WTC11 (cell line): ENCODE data around the gene TEX10. TPM values are rescaled to one million over a fixed set of nuclear protein-coding genes. Genes with fewer than 3 reads are reported as not detected.
A peak's percentile ranks its signal among the peaks of the same experiment; 100 is the strongest.

Source experiments
- ATAC-seq: fragments of 200-7000 bp; cut with Tn5 transposase; 2 replicates; pipeline ENCODE4 v1.10.0; 2021; ENCODE audit warnings: mild to moderate bottlenecking, moderate library complexity
- CTCF ChIA-PET: fragments of 300-600 bp; sonication (Branson Sonifier 250); formaldehyde crosslinking; loops from one replicate; lab custom pipeline; 2021; ENCODE audit warnings: antibody characterized with exemption; lab: Charles Lee
- POLR2A ChIA-PET: fragments of 350-600 bp; sonication (Branson Sonifier 250); formaldehyde crosslinking; loops from one replicate; lab custom pipeline; 2021; ENCODE audit warnings: antibody characterized with exemption; lab: Charles Lee
- DNase-seq: peaks from one replicate; pipeline ENCODE4 v3.0.0; 2021; ENCODE audit warnings: low spot score
- H3K27ac Mint-ChIP-seq: 2 replicates; pipeline ENCODE4 v1.8.0; 2021; ENCODE audit warnings: mixed read lengths
- H3K27me3 Mint-ChIP-seq: 2 replicates; pipeline ENCODE4 v1.8.0; 2021; ENCODE audit warnings: low read depth, mild to moderate bottlenecking, moderate library complexity, mixed read lengths
- H3K36me3 Mint-ChIP-seq: 2 replicates; pipeline ENCODE4 v1.8.0; 2021; ENCODE audit warnings: mixed read lengths
- H3K4me1 Mint-ChIP-seq: 2 replicates; pipeline ENCODE4 v1.8.0; 2022; ENCODE audit warnings: mixed read lengths
- H3K4me3 Mint-ChIP-seq: 2 replicates; pipeline ENCODE4 v1.8.0; 2021; ENCODE audit warnings: mild to moderate bottlenecking, moderate library complexity, mixed read lengths
- H3K9me3 Mint-ChIP-seq: 2 replicates; pipeline ENCODE4 v1.8.0; 2021; ENCODE audit warnings: mixed read lengths
- FOXK1 ChIP-seq: sonication (generic); formaldehyde crosslinking; IDR thresholded peaks from 2 replicates; pipeline ENCODE4 v1.8.0; 2022; ENCODE audit warnings: mild to moderate bottlenecking, moderate library complexity, missing genetic modification reagents
- GRHL2 ChIP-seq: fragments of 250-450 bp; sonication (Bioruptor Pico); IDR thresholded peaks from 2 replicates; pipeline ENCODE4 v1.8.0; 2022; ENCODE audit warnings: mild to moderate bottlenecking, moderate library complexity; ENCODE audit not compliant: insufficient replicate concordance, severe bottlenecking
- HMGXB4 ChIP-seq: sonication (generic); formaldehyde crosslinking; IDR thresholded peaks from 2 replicates; pipeline ENCODE4 v1.8.1; 2023; ENCODE audit warnings: mild to moderate bottlenecking, moderate library complexity, missing genetic modification reagents
- IRF1 ChIP-seq: sonication (generic); formaldehyde crosslinking; IDR thresholded peaks from 2 replicates; pipeline ENCODE4 v1.8.0; 2023; ENCODE audit warnings: missing genetic modification reagents
- NFATC4 ChIP-seq: fragments of 250-450 bp; sonication (Bioruptor Pico); IDR thresholded peaks from 2 replicates; pipeline ENCODE4 v1.9.0; 2021; ENCODE audit warnings: mild to moderate bottlenecking
- SP1 ChIP-seq: sonication (generic); formaldehyde crosslinking; conservative IDR thresholded peaks from 2 replicates; pipeline ENCODE4 v1.8.1; 2022; ENCODE audit warnings: missing genetic modification reagents
- USF2 ChIP-seq: sonication (generic); formaldehyde crosslinking; IDR thresholded peaks from 2 replicates; pipeline ENCODE4 v1.8.1; 2023; ENCODE audit warnings: mild to moderate bottlenecking, missing genetic modification reagents, moderate library complexity
- ZNF232 ChIP-seq: sonication (generic); formaldehyde crosslinking; IDR thresholded peaks from 2 replicates; pipeline ENCODE4 v1.8.0; 2022; ENCODE audit warnings: mild to moderate bottlenecking, missing genetic modification reagents
- ZNF396 ChIP-seq: fragments of 250-450 bp; sonication (Bioruptor Pico); IDR thresholded peaks from 2 replicates; pipeline ENCODE4 v1.8.0; 2021; ENCODE audit warnings: mild to moderate bottlenecking, moderate library complexity, borderline replicate concordance
- total RNA-seq: library from RNA; stranded (reverse); gene quantifications from 3 replicates; pipeline ENCODE4 v1.2.3, GENCODE V29; 2021
- TF ChIP-seq, protein P1 (sequence below): sonication (generic); formaldehyde crosslinking; IDR thresholded peaks from 2 replicates; pipeline ENCODE4 v1.8.1; 2023; ENCODE audit warnings: mild to moderate bottlenecking, missing genetic modification reagents, borderline replicate concordance
- TF ChIP-seq, protein P2 (sequence below): sonication (generic); formaldehyde crosslinking; IDR thresholded peaks from 2 replicates; pipeline ENCODE4 v1.8.1; 2023; ENCODE audit warnings: mild to moderate bottlenecking, missing genetic modification reagents
- TF ChIP-seq, protein P3 (sequence below): fragments of 250-450 bp; sonication (Bioruptor Pico); IDR thresholded peaks from 2 replicates; pipeline ENCODE4 v1.8.0; 2021; ENCODE audit warnings: mild to moderate bottlenecking
- TF ChIP-seq, protein P4 (sequence below): sonication (generic); formaldehyde crosslinking; IDR thresholded peaks from 2 replicates; pipeline ENCODE4 v1.8.0; 2023; ENCODE audit warnings: missing genetic modification reagents, mild to moderate bottlenecking, borderline replicate concordance

Gene TEX10
- total RNA-seq, 1 experiment from 2014 or later = 64.7 TPM

DNA sequence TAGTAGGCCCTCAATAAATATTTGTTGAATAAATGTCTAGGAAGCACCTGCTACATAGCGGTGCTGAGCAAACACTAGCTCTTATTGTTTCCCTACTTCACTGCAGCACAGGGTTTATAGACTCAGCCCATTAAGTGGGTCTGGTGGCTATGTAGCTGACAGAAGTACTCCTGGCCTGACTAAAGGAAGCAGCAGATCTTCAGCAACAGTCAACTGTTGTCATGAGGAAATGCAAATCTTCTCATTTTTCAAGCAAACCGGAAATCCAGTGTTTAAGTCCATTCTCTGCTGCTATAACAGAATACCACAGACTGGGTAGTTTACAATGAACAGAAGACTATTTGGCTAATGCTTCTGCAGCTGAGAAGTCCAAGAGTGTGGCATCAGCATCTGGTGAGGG, 2.8 kb upstream of the TEX10 start (continued):
- TF ChIP-seq, protein P1, sequence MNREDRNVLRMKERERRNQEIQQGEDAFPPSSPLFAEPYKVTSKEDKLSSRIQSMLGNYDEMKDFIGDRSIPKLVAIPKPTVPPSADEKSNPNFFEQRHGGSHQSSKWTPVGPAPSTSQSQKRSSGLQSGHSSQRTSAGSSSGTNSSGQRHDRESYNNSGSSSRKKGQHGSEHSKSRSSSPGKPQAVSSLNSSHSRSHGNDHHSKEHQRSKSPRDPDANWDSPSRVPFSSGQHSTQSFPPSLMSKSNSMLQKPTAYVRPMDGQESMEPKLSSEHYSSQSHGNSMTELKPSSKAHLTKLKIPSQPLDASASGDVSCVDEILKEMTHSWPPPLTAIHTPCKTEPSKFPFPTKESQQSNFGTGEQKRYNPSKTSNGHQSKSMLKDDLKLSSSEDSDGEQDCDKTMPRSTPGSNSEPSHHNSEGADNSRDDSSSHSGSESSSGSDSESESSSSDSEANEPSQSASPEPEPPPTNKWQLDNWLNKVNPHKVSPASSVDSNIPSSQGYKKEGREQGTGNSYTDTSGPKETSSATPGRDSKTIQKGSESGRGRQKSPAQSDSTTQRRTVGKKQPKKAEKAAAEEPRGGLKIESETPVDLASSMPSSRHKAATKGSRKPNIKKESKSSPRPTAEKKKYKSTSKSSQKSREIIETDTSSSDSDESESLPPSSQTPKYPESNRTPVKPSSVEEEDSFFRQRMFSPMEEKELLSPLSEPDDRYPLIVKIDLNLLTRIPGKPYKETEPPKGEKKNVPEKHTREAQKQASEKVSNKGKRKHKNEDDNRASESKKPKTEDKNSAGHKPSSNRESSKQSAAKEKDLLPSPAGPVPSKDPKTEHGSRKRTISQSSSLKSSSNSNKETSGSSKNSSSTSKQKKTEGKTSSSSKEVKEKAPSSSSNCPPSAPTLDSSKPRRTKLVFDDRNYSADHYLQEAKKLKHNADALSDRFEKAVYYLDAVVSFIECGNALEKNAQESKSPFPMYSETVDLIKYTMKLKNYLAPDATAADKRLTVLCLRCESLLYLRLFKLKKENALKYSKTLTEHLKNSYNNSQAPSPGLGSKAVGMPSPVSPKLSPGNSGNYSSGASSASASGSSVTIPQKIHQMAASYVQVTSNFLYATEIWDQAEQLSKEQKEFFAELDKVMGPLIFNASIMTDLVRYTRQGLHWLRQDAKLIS = no peak
- TF ChIP-seq, protein P2, sequence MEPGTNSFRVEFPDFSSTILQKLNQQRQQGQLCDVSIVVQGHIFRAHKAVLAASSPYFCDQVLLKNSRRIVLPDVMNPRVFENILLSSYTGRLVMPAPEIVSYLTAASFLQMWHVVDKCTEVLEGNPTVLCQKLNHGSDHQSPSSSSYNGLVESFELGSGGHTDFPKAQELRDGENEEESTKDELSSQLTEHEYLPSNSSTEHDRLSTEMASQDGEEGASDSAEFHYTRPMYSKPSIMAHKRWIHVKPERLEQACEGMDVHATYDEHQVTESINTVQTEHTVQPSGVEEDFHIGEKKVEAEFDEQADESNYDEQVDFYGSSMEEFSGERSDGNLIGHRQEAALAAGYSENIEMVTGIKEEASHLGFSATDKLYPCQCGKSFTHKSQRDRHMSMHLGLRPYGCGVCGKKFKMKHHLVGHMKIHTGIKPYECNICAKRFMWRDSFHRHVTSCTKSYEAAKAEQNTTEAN = no peak
- TF ChIP-seq GRHL2 (no peak), HMGXB4 (CRISPR knock-in tag) (no peak), ZNF396 (CRISPR knock-in tag) (no peak), ZNF232 (no peak), NFATC4 (CRISPR knock-in tag) (no peak)
- TF ChIP-seq, protein P3, sequence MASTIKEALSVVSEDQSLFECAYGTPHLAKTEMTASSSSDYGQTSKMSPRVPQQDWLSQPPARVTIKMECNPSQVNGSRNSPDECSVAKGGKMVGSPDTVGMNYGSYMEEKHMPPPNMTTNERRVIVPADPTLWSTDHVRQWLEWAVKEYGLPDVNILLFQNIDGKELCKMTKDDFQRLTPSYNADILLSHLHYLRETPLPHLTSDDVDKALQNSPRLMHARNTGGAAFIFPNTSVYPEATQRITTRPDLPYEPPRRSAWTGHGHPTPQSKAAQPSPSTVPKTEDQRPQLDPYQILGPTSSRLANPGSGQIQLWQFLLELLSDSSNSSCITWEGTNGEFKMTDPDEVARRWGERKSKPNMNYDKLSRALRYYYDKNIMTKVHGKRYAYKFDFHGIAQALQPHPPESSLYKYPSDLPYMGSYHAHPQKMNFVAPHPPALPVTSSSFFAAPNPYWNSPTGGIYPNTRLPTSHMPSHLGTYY (CRISPR knock-in tag) = no peak

GRCh38 chr9:100354121-100354800, 1.5 kb upstream of the TEX10 start:
- ChIA-PET CTCF (interaction anchor here (1.3 kb wide), 1 partner anchor 119 kb away, joined by 3 read pairs; the partner anchor contains the start of gene TMEFF1), POLR2A (no interaction called here)
- TF ChIP-seq, protein P4, sequence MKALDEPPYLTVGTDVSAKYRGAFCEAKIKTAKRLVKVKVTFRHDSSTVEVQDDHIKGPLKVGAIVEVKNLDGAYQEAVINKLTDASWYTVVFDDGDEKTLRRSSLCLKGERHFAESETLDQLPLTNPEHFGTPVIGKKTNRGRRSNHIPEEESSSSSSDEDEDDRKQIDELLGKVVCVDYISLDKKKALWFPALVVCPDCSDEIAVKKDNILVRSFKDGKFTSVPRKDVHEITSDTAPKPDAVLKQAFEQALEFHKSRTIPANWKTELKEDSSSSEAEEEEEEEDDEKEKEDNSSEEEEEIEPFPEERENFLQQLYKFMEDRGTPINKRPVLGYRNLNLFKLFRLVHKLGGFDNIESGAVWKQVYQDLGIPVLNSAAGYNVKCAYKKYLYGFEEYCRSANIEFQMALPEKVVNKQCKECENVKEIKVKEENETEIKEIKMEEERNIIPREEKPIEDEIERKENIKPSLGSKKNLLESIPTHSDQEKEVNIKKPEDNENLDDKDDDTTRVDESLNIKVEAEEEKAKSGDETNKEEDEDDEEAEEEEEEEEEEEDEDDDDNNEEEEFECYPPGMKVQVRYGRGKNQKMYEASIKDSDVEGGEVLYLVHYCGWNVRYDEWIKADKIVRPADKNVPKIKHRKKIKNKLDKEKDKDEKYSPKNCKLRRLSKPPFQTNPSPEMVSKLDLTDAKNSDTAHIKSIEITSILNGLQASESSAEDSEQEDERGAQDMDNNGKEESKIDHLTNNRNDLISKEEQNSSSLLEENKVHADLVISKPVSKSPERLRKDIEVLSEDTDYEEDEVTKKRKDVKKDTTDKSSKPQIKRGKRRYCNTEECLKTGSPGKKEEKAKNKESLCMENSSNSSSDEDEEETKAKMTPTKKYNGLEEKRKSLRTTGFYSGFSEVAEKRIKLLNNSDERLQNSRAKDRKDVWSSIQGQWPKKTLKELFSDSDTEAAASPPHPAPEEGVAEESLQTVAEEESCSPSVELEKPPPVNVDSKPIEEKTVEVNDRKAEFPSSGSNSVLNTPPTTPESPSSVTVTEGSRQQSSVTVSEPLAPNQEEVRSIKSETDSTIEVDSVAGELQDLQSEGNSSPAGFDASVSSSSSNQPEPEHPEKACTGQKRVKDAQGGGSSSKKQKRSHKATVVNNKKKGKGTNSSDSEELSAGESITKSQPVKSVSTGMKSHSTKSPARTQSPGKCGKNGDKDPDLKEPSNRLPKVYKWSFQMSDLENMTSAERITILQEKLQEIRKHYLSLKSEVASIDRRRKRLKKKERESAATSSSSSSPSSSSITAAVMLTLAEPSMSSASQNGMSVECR (CRISPR knock-in tag) = no peak
- no peak for TF ChIP-seq SP1 (CRISPR knock-in tag)
- TF ChIP-seq FOXK1 (CRISPR knock-in tag) = no peak
- TF ChIP-seq IRF1 (CRISPR knock-in tag) = no peak
- no peak for TF ChIP-seq USF2
- H3K27ac Mint-ChIP-seq = no peak overlapping the region
- peaks cover 17% of the 10 kb centered on the region for H3K9me3 Mint-ChIP-seq
- peaks cover 37% of the 10 kb centered on the region for H3K36me3 Mint-ChIP-seq
- no peak for DNase-seq
- ATAC-seq = no peak
- no peaks in the 10 kb centered on the region for H3K27me3 Mint-ChIP-seq
- peaks cover 45% of the 10 kb centered on the region for H3K4me1 Mint-ChIP-seq
- H3K4me3 Mint-ChIP-seq = peak overlapping the region; percentile 94
